IMR-90 (cell line): ENCODE data around the gene SESN1. TPM values are rescaled to one million over a fixed set of nuclear protein-coding genes. Genes with fewer than 3 reads are reported as not detected.

Experiments
- ATAC-seq: fragments of 200-7000 bp; cut with Tn5 transposase; 2 replicates; pipeline ENCODE4 v1.9.1; 2020; ENCODE audit warnings: low read depth, mild to moderate bottlenecking, moderate library complexity
- BruUV-seq: library from RNA; stranded (reverse); fragments of 400-500 nt; replicated peaks from 2 replicates; lab custom pipeline; 2021; lab: Mats Ljungman, UMichigan
- CTCF ChIA-PET: fragments of 300-600 bp; formaldehyde crosslinking; extraction: SDS; loops from one replicate; lab custom pipeline; 2021; ENCODE audit warnings: antibody characterized with exemption; lab: Yijun Ruan, JAX
- POLR2A ChIA-PET: fragments of 300-600 bp; sonication (Branson Sonifier 250); formaldehyde crosslinking; loops from one replicate; lab custom pipeline; 2022; ENCODE audit warnings: antibody characterized with exemption; ENCODE audit not compliant: unreplicated experiment; lab: Charles Lee
- DNase-seq: peaks from one replicate; pipeline ENCODE4 v3.0.0; 2013
- H2AFZ ChIP-seq: replicated peaks from 2 replicates; pipeline ENCODE3; 2013; ENCODE audit warnings: low read length, mild to moderate bottlenecking; ENCODE audit not compliant: poor library complexity
- H2AK5ac ChIP-seq: 2 replicates; pipeline ENCODE4 v1.6.1; 2013; ENCODE audit warnings: low read depth, low read length, inconsistent platforms
- H2AK9ac ChIP-seq: replicated peaks from 2 replicates; pipeline ENCODE3; 2013; ENCODE audit warnings: mild to moderate bottlenecking, low read depth, low read length, moderate library complexity; ENCODE audit not compliant: poor library complexity
- H2BK120ac ChIP-seq: 2 replicates; pipeline ENCODE4 v1.6.1; 2013; ENCODE audit warnings: low read depth, low read length, inconsistent platforms
- H2BK15ac ChIP-seq: 3 replicates; pipeline ENCODE4 v1.6.1; 2013; ENCODE audit warnings: low read depth, low read length, inconsistent platforms
- H2BK20ac ChIP-seq: 2 replicates; pipeline ENCODE4 v1.6.1; 2013; ENCODE audit warnings: low read depth, mild to moderate bottlenecking, inconsistent platforms, low read length, moderate library complexity
- H2BK5ac ChIP-seq: 2 replicates; pipeline ENCODE4 v1.6.1; 2013; ENCODE audit warnings: mild to moderate bottlenecking, low read depth, low read length, inconsistent platforms; ENCODE audit not compliant: poor library complexity, severe bottlenecking
- H3K14ac ChIP-seq: replicated peaks from 2 replicates; pipeline ENCODE4 v1.6.1; 2013; ENCODE audit warnings: low read depth, low read length, inconsistent platforms
- H3K18ac ChIP-seq: 2 replicates; pipeline ENCODE4 v1.6.1; 2013; ENCODE audit warnings: low read depth, low read length, control low read depth
- H3K23ac ChIP-seq: 2 replicates; pipeline ENCODE4 v1.6.1; 2013; ENCODE audit warnings: low read depth, low read length, inconsistent platforms
- H3K27ac ChIP-seq: 2 replicates; pipeline ENCODE4 v1.5.1; 2013; ENCODE audit warnings: mild to moderate bottlenecking, control low read depth, low read length; ENCODE audit not compliant: insufficient read depth
- H3K27me3 ChIP-seq: 2 replicates; pipeline ENCODE4 v1.6.1; 2013; ENCODE audit warnings: low read length; ENCODE audit not compliant: control insufficient read depth, insufficient read depth
- H3K36me3 ChIP-seq: 2 replicates; pipeline ENCODE4 v1.6.1; 2013; ENCODE audit warnings: low read length, mixed read lengths; ENCODE audit not compliant: control insufficient read depth, insufficient read depth
- H3K4ac ChIP-seq: 2 replicates; pipeline ENCODE4 v1.6.1; 2013; ENCODE audit warnings: low read depth, low read length, inconsistent platforms
- H3K4me1 ChIP-seq: 2 replicates; pipeline ENCODE4 v1.6.1; 2013; ENCODE audit warnings: low read length, mixed read lengths; ENCODE audit not compliant: control insufficient read depth, insufficient read depth
- H3K4me2 ChIP-seq: 2 replicates; pipeline ENCODE4 v1.6.1; 2013; ENCODE audit warnings: low read depth, mild to moderate bottlenecking, control low read depth, low read length, moderate library complexity
- H3K4me3 ChIP-seq: 2 replicates; pipeline ENCODE4 v1.5.1; 2013; ENCODE audit warnings: low read depth, mild to moderate bottlenecking, control low read depth, low read length, moderate library complexity; ENCODE audit not compliant: insufficient read depth
- H3K56ac ChIP-seq: 2 replicates; pipeline ENCODE4 v1.6.1; 2013; ENCODE audit warnings: low read length, inconsistent platforms; ENCODE audit not compliant: insufficient read depth; ENCODE audit errors: extremely low read depth
- H3K79me1 ChIP-seq, 2 experiments: 2 replicates each; pipeline ENCODE4 v1.6.1; 2013; ENCODE audit warnings: low read length in 2 of 2, inconsistent platforms in 1 of 2, low read depth in 1 of 2
- H3K9ac ChIP-seq: 2 replicates; pipeline ENCODE4 v1.6.1; 2013; ENCODE audit warnings: low read depth, low read length, control low read depth
- H3K9me1 ChIP-seq: 2 replicates; pipeline ENCODE4 v1.6.1; 2013; ENCODE audit warnings: low read length, inconsistent platforms; ENCODE audit not compliant: insufficient read depth
- H3K9me3 ChIP-seq: 2 replicates; pipeline ENCODE4 v1.6.1; 2013; ENCODE audit warnings: low read length; ENCODE audit not compliant: control insufficient read depth, insufficient read depth
- H4K20me1 ChIP-seq: 2 replicates; pipeline ENCODE4 v1.6.1; 2013; ENCODE audit warnings: low read length, inconsistent platforms; ENCODE audit not compliant: insufficient read depth
- H4K5ac ChIP-seq: 2 replicates; pipeline ENCODE4 v1.6.1; 2013; ENCODE audit warnings: mild to moderate bottlenecking, low read depth, low read length, control low read depth
- H4K8ac ChIP-seq, 2 experiments: 2 replicates each; pipeline ENCODE4 v1.6.1; 2013; ENCODE audit warnings: low read depth in 2 of 2, low read length in 2 of 2, control low read depth in 1 of 2, inconsistent platforms in 1 of 2
- H4K91ac ChIP-seq: 2 replicates; pipeline ENCODE4 v1.6.1; 2013; ENCODE audit warnings: low read depth, low read length, inconsistent platforms; ENCODE audit not compliant: insufficient read depth
- MAFK ChIP-seq: IDR thresholded peaks from 2 replicates; pipeline ENCODE4 v1.6.1; 2012; ENCODE audit warnings: low read depth, low read length, improper control_type of control experiment
- NFE2L2 ChIP-seq: fragments of 150-350 bp; IDR thresholded peaks from 2 replicates; pipeline ENCODE4 v1.6.1; 2016; ENCODE audit warnings: low read depth, mild to moderate bottlenecking, low read length
- WGBS, 2 experiments: methylation state at CpG; one replicate each; pipeline versions ENCODE4 v1.1.5 to v1.1.7; 2013; ENCODE audit warnings: missing lambda C conversion rate in 2 of 2; ENCODE audit not compliant: insufficient read length in 1 of 2; ENCODE audit errors: extremely low coverage in 2 of 2; 5-methylcytosine and 5-hydroxymethylcytosine counted together
- dilution Hi-C: fragments of 300-500 bp; cut with HindIII; formaldehyde crosslinking; loops from one replicate; pipeline ENCODE4 v1.14.3; 2018; ENCODE audit warnings: low sequenced_read_pairs; ENCODE audit not compliant: unreplicated experiment
- in situ Hi-C: fragments of 300-500 bp; cut with MboI; formaldehyde crosslinking; loops from 3 replicates; pipeline ENCODE4 v1.14.3; 2019; ENCODE audit warnings: low sequenced_read_pairs, inconsistent platforms, mixed read lengths
- intact Hi-C: fragments of 100-400 bp; cut with micrococcal nuclease; formaldehyde crosslinking; loops from 2 replicates; pipeline ENCODE4 v1.10.0; 2022
- polyA plus RNA-seq, 3 experiments: library from polyadenylated mRNA; depleted of rRNA; stranded (reverse); fragments of >200 nt; gene quantifications; 2 replicates each; pipeline ENCODE4 v1.2.3, GENCODE V29; 2012; ENCODE audit warnings: low replicate concordance in 1 of 3
- total RNA-seq: library from RNA; depleted of rRNA; stranded (reverse); fragments of >200 nt; gene quantifications from 2 replicates; pipeline ENCODE4 v1.2.3, GENCODE V29; 2012

The SESN1 gene
- total and polyA plus RNA-seq, 2 of the 4 experiments (the other 2 are of a cell fraction), result 9.7 to 16.7 TPM

GRCh38 chr6:109007521-109007920, 87.1 kb downstream of the SESN1 start:
- Histone ChIP-seq H4K5ac (no peak overlapping the region), H3K4ac (no peak overlapping the region), H3K18ac (no peak overlapping the region), H2AK5ac (no peak overlapping the region), H3K56ac (no peak overlapping the region), H3K9me3 (no peaks in the 10 kb centered on the region), H3K36me3 (no peaks in the 10 kb centered on the region), H3K4me2 (peak overlapping the region; percentile 82), H3K23ac (no peak overlapping the region), H3K4me1 (no peaks in the 10 kb centered on the region), H4K91ac (no peak overlapping the region), H2BK120ac (no peak overlapping the region), H3K9me1 (no peaks in the 10 kb centered on the region), H3K27me3 (no peaks in the 10 kb centered on the region), H4K8ac (no peak overlapping the region), H2AFZ (no peak overlapping the region), H3K9ac (no peak overlapping the region), H3K27ac (no peak overlapping the region), H3K4me3 (peak overlapping the region; percentile 91; the same call in 1 of the 2 replicates), H2BK20ac (no peak overlapping the region), H2AK9ac (no peak overlapping the region), H2BK5ac (no peak overlapping the region), H3K79me1 (peaks cover 14 to 22% of the 10 kb centered on the region in 2 experiments; a peak in 3 of 4 replicates), H3K14ac (no peak overlapping the region), H4K20me1 (peaks cover 3% of the 10 kb centered on the region), H2BK15ac (no peak overlapping the region)
- ChIA-PET CTCF (no interaction called here), POLR2A (no interaction called here)
- intact Hi-C loops, result loop anchor here (5.0 kb wide), 3 partner anchors 65 to 465 kb away; no protein-coding TSS in a partner anchor
- dilution Hi-C loops, result no loop called here
- no CpG with 5 or more reads among the region's 3 CpGs for WGBS, 2 experiments
- in situ Hi-C loops, result no loop called here
- no peak for ATAC-seq
- no TSS peak for BruUV-seq
- no peak for DNase-seq
- TF ChIP-seq MAFK, result peak; percentile 70
- no peak for TF ChIP-seq NFE2L2
